Endothelial cell of umbilical vein (primary cell): ENCODE results near the gene CAMTA1.

Experiments
- POLR2AphosphoS5 ChIP-seq: IDR thresholded peaks from 2 replicates; pipeline ENCODE4 v1.6.1; 2012; ENCODE audit warnings: low read depth, mild to moderate bottlenecking, control low read depth, low read length, moderate library complexity; ENCODE audit not compliant: insufficient read depth
- TF ChIP-seq, protein P1 (sequence below), 2 donors: IDR thresholded peaks; 1 replicate in 1 of 2; 2 replicates in 1 of 2; pipeline ENCODE4 v1.5.1; 2011; ENCODE audit warnings: low read length in 2 of 2, mild to moderate bottlenecking in 2 of 2, moderate library complexity in 2 of 2, control low read depth in 1 of 2, inconsistent platforms in 1 of 2, low read depth in 1 of 2; ENCODE audit not compliant: insufficient read depth in 1 of 2; ENCODE audit errors: extremely low read depth in 1 of 2

- no peak for TF ChIP-seq POLR2AphosphoS5
- TF ChIP-seq, protein P1, sequence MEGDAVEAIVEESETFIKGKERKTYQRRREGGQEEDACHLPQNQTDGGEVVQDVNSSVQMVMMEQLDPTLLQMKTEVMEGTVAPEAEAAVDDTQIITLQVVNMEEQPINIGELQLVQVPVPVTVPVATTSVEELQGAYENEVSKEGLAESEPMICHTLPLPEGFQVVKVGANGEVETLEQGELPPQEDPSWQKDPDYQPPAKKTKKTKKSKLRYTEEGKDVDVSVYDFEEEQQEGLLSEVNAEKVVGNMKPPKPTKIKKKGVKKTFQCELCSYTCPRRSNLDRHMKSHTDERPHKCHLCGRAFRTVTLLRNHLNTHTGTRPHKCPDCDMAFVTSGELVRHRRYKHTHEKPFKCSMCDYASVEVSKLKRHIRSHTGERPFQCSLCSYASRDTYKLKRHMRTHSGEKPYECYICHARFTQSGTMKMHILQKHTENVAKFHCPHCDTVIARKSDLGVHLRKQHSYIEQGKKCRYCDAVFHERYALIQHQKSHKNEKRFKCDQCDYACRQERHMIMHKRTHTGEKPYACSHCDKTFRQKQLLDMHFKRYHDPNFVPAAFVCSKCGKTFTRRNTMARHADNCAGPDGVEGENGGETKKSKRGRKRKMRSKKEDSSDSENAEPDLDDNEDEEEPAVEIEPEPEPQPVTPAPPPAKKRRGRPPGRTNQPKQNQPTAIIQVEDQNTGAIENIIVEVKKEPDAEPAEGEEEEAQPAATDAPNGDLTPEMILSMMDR (IDR thresholded peaks at IDR 0.05; ENCODE audit: extremely low read depth in 1 of 2, insufficient read depth in 1 of 2, low read depth in 1 of 2, low read length in 2 of 2): no peak
Observed at GRCh38 chr1:7475691-7476090, 690.4 kb downstream of the CAMTA1 start.
